HG03354 (cell line): Measurements from ENCODE around the gene SCT.

Experiments
- ATAC-seq: cut with Tn5 transposase; IDR thresholded peaks from one replicate; pipeline ENCODE4 v1.9.1; 2021; ENCODE audit warnings: mild to moderate bottlenecking; ENCODE audit not compliant: unreplicated experiment, poor library complexity, severe bottlenecking

SCT gene

DNA sequence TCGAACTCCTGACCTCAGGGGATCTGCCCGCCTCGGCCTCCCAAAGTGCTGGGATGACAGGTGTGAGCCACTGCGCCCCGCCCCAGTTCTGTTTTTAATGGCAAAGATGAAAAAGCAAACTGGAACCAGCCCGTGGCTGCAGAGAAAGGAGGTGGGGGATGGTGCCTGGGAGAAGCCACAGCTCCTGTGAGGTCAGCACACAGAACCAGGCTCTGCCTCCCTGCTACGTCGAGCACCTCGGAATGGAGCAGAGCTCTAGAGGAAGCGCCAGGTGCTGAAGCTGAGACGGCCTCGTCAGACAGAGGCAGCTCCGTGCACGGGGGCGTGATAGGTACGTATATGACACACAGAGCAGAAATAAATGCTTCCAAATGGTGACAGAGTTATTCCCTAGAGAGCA is 18.6 kb upstream of the SCT start:
- no peak for ATAC-seq

DNA sequence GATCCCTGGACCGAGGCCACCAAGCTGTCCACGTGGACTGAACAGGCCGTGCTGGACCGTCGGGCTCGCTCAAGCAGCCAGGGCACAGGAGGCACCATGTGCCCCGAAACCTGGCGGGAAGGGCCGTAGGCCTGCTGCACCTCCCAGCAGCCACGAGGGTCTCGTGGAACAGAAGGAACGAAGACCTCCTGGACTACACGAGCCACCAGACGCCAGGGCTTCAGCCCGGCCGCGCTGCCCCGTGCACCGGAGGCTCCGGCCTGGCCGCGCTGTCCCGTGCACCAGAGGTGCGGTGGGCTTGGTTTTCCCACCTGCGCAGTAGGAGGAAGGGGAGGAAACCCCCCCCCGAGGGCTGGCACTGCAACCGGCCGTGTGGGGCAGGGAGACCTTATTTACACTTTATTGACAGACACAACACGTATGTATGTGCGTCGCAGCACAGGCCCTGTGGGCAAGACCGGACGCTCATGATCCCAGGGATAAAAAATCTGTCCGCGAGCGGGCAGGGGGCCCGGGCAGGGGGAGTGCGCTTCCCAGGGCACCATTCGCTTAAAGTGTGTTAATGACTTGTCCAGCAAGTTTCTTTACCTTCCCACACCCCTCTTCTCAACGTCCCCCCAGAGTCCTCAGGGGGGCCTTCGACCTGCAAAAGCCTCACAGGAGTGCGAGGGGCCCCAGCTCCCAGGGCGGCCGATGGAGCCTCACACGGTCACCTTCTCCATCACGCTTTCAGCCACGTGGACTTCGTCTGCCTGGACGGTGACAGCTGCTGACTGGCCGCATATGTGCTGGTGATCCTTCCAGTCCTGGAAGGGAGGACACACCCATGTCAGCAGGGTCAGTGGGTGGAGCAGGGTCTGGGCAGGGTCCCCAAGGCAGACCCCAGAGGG is 17.1 kb upstream of the SCT start:
- no peak for ATAC-seq

DNA sequence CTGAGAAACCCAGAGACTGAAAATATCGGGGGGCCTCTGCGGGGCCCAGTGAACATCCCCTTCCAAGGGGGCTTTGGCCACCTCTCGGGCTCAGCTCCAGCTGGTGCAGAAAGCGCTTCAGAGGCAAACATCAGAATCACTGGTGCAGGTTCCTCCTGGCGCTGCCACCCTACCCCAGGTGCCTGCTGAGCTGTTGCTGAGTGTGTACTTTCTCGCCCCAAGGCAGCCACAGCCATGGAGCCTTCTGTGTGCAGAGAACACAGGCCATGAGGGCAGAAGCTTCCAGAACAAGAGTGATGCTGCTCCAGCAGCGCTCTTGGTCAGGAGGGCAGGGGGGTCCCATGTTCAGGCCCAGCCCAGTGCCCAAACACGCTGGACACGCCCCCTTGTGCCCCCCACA is 16.4 kb upstream of the SCT start:
- ATAC-seq, result no peak

DNA sequence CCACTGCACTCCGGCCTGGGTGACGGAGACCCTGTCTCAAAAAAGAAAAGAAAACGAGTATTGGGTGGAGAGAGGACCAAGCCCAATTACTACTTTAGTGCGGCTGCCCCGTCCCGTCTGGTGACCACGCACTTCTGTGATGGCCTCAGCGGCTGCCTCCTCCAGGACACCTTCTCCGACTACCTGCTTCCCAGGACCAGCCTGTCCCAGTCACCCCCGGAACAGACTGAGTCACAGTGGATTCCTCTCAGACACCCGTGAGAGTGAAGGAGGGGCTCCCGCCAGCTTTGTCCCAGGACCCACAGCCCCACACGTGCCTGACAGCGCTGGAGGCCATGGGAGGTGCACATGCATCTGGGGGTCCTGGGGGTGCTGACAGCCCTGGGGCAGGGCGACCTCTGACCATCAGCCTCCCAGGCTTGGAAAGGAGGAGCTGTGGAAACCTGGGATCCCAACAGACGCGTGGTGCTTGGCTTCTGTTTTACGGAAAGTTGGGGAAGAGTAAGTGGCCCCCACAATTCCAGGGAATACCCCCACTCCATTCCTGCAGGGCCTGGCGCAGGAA is 14.9 kb upstream of the SCT start:
- ATAC-seq, result no peak

DNA sequence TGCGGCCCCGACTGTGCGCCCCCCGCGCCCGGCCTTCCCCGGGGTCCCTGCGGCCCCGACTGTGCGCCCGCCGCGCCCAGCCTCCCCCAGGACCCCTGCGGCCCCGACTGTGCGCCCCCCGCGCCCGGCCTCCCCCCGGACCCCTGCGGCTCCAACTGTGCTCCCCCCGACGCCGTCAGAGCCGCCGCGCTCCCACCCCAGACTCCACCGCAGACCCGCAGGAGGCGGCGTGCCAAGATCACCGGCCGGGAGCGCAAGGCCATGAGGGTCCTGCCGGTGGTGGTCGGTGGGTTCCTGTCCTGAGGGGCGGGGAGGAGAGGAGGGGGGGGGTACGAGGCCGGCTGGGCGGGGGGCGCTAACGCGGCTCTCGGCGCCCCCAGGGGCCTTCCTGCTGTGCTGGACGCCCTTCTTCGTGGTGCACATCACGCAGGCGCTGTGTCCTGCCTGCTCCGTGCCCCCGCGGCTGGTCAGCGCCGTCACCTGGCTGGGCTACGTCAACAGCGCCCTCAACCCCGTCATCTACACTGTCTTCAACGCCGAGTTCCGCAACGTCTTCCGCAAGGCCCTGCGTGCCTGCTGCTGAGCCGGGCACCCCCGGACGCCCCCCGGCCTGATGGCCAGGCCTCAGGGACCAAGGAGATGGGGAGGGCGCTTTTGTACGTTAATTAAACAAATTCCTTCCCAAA is 13.2 kb upstream of the SCT start:
- no peak for ATAC-seq

DNA sequence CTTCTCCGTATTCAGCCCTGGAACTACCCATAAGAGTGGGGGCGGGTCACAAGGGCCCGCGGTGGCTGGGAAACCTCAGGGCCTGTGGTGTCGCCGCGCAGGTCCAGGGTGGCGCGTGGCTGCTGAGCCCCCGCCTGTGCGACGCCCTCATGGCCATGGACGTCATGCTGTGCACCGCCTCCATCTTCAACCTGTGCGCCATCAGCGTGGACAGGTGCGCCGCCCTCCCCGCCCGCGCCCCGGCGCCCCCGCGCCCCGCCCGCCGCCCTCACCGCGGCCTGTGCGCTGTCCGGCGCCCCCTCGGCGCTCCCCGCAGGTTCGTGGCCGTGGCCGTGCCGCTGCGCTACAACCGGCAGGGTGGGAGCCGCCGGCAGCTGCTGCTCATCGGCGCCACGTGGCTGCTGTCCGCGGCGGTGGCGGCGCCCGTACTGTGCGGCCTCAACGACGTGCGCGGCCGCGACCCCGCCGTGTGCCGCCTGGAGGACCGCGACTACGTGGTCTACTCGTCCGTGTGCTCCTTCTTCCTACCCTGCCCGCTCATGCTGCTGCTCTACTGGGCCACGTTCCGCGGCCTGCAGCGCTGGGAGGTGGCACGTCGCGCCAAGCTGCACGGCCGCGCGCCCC is 12.5 kb upstream of the SCT start:
- no peak for ATAC-seq

DNA sequence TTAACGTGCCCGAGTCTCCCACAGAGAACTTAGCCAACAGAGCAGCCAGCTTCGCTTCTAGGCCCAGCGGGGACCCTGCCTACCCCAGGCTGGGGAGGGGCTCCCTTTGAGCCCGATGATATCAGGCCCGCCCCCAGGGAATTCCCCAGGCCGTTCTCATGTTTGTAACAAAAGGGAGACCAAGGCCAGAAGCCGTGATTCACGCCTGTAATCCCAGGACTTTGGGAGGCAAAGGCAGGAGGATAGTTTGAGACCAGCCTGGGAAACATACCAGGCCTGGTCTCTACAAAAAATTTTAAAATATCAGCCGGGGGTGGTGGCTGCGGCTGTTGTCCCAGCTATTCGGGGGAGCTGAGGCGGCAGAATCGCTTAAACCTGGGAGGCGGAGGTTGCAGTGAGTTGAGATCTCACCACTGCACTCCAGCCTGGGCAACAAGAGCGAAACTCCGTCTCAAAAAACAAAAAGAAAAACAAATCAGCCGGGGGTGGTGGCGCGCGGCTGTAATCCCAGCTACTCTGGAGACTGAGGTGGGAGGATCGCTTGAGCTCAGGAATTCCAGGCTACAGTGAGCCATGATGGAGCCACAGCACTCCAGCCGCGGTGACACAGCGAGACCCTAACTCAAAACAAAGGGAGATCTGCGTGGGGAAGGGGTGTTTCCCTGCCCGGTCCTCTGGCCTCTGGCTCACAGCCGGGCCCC is 11.8 kb upstream of the SCT start:
- no peak for ATAC-seq

DNA sequence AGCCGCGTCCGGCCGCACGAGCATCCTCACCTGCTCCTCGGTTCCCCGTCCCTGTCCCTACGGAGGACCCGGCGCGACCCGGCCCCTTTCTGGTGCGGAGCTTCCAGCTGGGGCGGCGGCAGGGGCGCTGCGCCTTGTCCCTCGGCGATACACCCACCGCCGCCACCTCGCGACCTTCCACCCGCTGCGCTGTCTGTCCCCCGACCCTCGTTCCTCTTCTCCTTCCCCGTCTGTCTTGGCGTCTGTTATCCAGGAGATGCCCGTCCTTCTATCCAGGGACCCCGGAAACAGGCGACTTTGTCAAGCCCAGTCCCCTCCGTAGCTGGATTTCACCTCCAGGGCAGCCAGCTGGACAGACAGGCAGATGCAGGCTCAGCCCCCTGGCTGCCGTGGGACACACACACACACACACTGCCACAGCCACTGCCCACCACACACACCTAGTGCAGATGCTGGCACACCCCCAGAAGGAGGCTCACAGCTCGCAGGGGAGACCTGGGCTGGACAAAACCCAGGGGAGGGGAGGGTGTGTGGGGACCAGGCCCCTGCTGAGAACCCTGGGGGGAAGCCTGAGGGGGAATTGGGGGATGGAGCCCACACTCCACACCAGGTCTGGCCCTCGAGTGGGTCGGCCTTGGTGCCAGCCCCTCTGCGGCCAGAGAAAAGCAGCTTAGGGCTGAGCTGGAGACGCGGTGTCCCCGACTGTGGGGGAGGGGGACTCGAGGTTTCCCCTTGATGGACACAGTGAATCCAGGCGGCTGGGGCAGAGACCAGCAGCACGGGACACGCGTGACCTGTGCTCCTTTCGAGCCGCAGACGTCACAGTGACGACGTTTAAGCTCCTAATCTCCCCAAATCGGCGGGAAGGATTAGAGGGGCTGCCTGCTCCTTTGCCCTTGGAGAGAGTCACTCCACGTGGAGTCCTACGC is 10.9 kb upstream of the SCT start:
- no peak for ATAC-seq

DNA sequence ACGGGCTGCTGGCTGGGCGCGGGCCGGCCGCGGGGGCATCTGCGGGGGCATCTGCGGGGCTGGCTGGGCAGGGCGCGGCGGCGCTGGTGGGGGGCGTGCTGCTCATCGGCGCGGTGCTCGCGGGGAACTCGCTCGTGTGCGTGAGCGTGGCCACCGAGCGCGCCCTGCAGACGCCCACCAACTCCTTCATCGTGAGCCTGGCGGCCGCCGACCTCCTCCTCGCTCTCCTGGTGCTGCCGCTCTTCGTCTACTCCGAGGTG is 10.3 kb upstream of the SCT start:
- no peak for ATAC-seq

DNA sequence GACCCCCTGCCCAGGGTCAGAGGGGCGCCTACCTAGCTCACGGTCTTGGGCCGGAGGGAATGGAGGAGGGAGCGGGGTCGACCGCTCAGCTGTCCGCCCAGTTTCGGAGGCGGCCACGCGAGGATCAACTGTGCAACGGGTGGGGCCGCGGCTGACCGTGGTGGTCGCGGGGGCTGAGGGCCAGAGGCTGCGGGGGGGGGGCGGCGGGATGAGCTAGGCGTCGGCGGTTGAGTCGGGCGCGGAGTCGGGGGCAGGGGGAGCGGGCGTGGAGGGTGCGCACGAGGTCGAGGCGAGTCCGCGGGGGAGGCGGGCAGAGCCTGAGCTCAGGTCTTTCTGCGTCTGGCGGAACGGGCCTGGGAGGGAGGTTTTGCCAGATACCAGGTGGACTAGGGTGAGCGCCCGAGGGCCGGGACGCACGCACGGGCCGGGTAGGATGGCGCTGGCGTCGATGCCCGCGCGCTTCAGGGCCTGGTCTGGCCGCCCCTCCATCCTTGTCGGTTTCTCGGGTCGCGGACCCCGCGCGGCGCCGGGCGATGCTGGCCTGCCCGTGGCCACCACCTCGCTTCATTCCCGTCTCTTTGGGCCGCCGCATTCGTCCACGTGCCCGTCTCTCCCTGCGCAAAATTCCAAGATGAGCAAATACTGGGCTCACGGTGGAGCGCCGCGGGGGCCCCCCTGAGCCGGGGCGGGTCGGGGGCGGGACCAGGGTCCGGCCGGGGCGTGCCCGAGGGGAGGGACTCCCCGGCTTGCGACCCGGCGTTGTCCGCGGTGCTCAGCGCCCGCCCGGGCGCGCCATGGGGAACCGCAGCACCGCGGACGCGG is 9.7 kb upstream of the SCT start, which contains the start of gene DRD4:
Gene DRD4 (plus strand): TSS at position 759 of the 822 bp plus-strand sequence. CDS start 36 bp downstream, at position 795.
- no peak for ATAC-seq

DNA sequence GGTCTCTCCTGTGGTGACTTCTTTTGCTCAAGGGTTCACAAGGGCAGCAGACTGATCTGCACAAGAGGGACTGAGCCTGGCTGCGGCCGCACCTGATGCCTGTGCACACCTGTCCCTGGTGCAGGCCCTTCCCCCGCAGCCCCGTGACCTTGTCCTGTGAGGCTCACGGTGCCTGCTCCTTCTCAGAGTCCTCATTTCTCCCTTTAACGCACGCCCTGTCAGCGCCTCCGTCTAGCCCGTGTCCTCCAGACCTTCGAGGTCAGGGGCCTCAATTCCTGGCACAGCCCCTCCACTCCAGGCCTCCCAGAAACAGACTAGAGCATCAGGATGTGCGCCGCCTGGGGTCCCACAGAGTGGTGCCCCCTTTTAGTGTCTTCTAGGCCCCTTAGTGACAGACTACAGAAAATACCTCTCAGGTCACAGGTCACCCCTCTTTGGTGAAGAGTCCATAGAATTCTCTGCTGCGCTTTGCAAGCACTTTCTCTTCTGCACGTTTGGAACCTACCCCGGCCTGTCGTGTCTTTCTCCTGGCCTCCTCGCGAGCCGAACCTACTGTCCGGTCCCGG is 9.0 kb upstream of the SCT start:
- ATAC-seq, result no peak

DNA sequence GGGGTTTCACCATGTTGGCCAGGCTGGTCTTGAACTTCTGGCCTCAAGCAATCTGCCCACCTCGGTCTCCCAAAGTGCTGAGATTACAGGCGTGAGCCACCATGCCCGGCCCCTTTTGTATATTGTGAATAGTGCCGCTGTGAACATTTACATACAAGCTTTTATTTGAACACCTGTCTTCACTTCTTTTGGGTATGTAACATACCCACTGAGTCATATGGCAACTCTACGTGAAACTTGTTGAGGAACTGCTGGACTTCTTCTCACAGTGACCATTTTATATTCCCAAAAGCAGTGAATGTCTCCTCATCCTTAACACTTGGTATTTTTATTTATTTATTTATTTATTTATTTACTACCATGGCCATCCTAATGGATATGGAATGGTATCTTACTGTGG is 3.9 kb upstream of the SCT start:
- ATAC-seq, result no peak

DNA sequence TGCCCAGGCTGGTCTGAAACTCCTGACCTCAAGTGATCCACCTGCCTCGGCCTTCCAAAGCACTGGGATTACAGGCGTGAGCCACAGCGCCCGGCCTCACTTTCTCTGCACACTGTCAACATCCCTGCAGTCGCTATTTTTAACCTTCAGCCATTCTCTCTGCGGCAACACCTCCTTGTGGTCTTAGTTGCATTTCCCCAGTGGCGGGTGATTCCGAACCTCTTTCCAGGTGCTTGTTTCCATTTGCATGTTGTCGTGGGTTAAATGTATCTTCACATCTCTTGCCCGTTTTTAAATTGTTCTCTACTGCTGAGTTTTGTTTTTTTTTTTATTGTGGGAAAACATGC is 2.2 kb upstream of the SCT start:
- no peak for ATAC-seq

DNA sequence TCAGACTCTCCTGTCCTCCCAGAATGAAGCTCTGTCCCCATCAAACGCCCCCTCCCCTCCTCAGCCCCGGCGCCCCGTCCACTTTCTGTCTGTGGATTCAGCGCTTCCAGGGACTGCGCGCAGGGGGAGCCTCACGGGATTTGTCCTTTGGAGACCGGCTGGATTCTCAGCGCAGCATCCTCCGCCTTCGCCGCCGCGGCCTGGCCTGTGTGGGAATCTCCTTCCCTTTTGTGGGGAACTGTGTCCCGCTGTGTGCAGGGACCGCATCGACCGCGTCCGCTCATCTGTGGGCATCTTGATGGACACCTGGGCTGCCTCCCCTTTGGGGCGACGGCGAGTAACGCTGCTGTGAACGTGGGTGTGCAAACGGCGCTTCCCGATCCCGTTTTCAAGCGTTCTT is 1.1 kb upstream of the SCT start:
- no peak for ATAC-seq

DNA sequence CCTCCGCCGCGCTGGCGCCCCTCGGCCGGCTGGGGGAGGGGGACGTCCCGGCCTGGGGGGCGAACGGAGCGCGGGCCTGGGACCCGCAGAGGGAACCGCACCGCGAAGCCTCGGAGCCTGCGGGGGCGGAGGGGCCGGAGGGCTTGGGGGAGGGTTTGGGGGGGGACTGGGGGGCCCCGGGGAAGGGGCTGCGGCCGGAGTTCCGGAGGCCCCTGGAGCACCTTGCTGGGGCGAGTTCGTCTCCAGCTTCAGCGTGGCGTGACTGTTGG is 261 bp upstream of the SCT start:
- ATAC-seq, result no peak

DNA sequence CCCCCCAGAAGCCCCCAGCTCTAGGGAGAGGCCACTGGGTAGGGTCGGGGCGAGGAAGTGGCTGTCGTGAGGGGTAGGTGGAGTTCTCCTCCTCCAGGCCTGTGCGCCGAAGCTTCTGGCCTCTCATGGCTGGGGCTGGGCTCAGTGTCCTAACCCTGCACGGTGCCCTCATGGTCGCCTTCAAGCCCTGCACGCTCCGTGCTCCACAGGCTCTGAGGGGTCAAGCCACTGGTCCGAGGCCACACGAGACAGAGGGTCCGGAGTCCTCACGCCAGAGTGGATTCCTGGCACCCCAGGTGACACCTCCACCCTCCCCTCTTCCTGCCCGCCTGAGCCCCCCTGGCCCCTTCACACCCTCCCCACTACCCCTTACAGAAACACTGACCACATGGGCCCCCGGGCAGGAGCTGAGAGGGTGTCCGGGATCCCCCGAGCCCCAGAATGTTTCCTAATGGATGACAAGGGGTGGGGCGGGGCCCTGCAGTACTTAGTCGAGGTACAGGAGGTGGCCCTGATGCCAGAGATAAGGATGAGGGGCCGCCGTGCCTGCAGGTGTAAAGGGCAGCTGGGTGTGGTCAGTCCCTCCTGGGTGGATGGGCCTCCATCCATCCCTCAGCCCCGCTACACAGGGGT is 1.2 kb downstream of the SCT start:
- no peak for ATAC-seq

DNA sequence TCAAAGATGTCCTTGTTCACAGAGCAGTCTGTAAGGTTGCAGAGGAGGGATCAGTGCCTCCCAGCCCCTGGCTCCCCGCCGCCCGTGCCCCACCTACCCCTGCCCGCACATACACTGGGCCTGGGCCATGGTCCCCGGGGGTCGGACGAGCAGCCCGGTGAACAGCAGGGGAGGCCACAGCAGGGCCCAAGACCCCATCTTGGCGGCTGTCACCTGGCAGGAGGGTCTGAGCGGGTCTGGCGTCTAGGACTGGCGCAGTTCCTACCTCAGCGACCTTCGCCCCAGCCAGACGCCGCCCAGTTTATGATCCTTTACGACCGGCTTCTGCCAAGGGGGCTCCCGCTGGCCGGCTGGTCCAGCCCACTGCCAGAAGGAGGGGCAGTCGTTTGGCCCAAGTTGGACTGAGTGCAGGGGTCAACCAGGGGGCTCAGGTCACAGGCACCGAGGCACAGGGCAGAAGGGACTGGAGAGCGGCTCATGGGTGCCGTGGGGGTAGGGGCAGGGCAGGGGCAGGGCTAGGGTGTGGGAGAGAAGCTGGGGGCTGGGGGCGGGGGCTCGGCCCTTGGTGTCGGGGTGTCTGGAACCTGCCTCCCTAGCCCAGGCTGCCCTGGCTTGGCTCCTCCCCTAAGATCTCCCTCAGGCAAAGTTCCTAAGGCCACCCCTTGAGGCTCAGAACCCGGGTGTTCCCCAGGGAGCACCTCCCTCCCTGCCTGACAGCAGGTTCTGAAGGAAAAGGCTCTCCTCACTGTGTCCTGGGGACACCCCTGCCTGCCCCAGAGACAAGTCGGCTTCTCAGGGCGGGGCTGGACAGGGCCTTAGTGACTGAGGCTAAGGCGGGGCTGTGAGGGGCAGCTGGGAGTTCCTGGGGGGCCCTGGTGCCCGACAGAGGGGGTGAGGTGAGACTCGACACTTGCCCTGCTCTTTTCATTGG is 2.0 kb downstream of the SCT start, which contains the start of gene CDHR5:
Gene CDHR5 (minus strand): TSS at position 251 of the 931 bp plus-strand sequence. CDS start 53 bp downstream, at position 198.
- ATAC-seq, result no peak
